Spleen (tissue), 7 donors: ENCODE results near the gene RIT1.

Experiments
- CTCF ChIP-seq, 11 experiments: fragments of 200-600 bp in 7 of 11; fragments of 450-650 bp in 4 of 11; sonication (generic) in 4 of 11; IDR thresholded peaks in 8 of 11; conservative IDR thresholded peaks in 3 of 11; 1 replicate in 7 of 11; 2 replicates in 4 of 11; pipeline versions ENCODE4 v1.4.0 to v1.8.0; 2016 to 2021; ENCODE audit warnings: antibody characterized with exemption in 11 of 11, inconsistent platforms in 4 of 11, mild to moderate bottlenecking in 1 of 11
- POLR2A ChIP-seq, 3 donors: fragments of 450-650 bp; IDR thresholded peaks; one replicate each; pipeline ENCODE4 v1.5.1; 2017; ENCODE audit warnings: antibody characterized with exemption in 3 of 3, mild to moderate bottlenecking in 1 of 3
- POLR2AphosphoS5 ChIP-seq, 3 donors: sonication (generic); formaldehyde crosslinking; IDR thresholded peaks; one replicate each; pipeline ENCODE4 v1.5.1; 2017; ENCODE audit warnings: antibody characterized with exemption in 3 of 3
- donor health status: DM: no; HTN: no; CAD: no; lungs with moderate emphysema.
- donor health status: DM: no; HTN: no; CAD: no.
- donor health status: DM: no; HTN: no; CAD: no.

GRCh38 chr1:155910621-155911121, 478 bp downstream of the RIT1 start:
- TF ChIP-seq CTCF (IDR thresholded peaks at IDR 0.05 in 8 of 11, conservative IDR thresholded peaks at IDR 0.05 in 3 of 11) (no peak), POLR2A (IDR thresholded peaks at IDR 0.05) (no peak), POLR2AphosphoS5 (IDR thresholded peaks at IDR 0.05) (no peak)
